HepG2 (cell line): ENCODE results near the gene TOM1L2. TPM values are rescaled to one million over a fixed set of nuclear protein-coding genes. Genes with fewer than 3 reads are reported as not detected.

ENCODE experiments used
- CERS6 ChIP-seq: sonication (generic); formaldehyde crosslinking; IDR thresholded peaks from 2 replicates; pipeline ENCODE4 v1.5.0; 2020; ENCODE audit warnings: missing genetic modification reagents
- HMG20B ChIP-seq: conservative IDR thresholded peaks from 2 replicates; pipeline ENCODE4 v1.6.1; 2016; ENCODE audit warnings: missing genetic modification reagents, missing compliant biosample characterization
- HOMEZ ChIP-seq: IDR thresholded peaks from 2 replicates; pipeline ENCODE4 v1.6.1; 2016; ENCODE audit warnings: low read depth
- KDM2A ChIP-seq: sonication (generic); formaldehyde crosslinking; IDR thresholded peaks from 2 replicates; pipeline ENCODE4 v1.4.0; 2020; ENCODE audit warnings: low read depth, missing genetic modification reagents, borderline replicate concordance
- NFATC3 ChIP-seq: sonication (generic); formaldehyde crosslinking; IDR thresholded peaks from 2 replicates; pipeline ENCODE4 v1.5.1; 2020; ENCODE audit warnings: mild to moderate bottlenecking, missing genetic modification reagents
- NFKB2 ChIP-seq: sonication (generic); formaldehyde crosslinking; IDR thresholded peaks from 2 replicates; pipeline ENCODE4 v1.4.0; 2020; ENCODE audit warnings: missing genetic modification reagents, borderline replicate concordance
- PHB2 ChIP-seq: fragments of 450-650 bp; IDR thresholded peaks from 2 replicates; pipeline ENCODE4 v1.6.1; 2018; ENCODE audit not compliant: partially characterized antibody
- PHF21A ChIP-seq: sonication (generic); formaldehyde crosslinking; IDR thresholded peaks from 2 replicates; pipeline ENCODE4 v1.5.0; 2020; ENCODE audit warnings: mild to moderate bottlenecking, missing genetic modification reagents
- WIZ ChIP-seq: sonication (generic); formaldehyde crosslinking; IDR thresholded peaks from 2 replicates; pipeline ENCODE4 v1.5.1; 2020; ENCODE audit warnings: mild to moderate bottlenecking, missing genetic modification reagents
- ZNF263 ChIP-seq: sonication (generic); formaldehyde crosslinking; IDR thresholded peaks from 2 replicates; pipeline ENCODE4 v1.4.0; 2020; ENCODE audit warnings: missing genetic modification reagents
- ZNF407 ChIP-seq: sonication (generic); formaldehyde crosslinking; IDR thresholded peaks from one replicate; pipeline ENCODE4 v1.5.1; 2020; ENCODE audit warnings: mild to moderate bottlenecking, missing genetic modification reagents; ENCODE audit errors: not compliant biosample characterization
- ZNF704 ChIP-seq: sonication (generic); formaldehyde crosslinking; IDR thresholded peaks from 2 replicates; pipeline ENCODE4 v1.8.1; 2023; ENCODE audit warnings: mild to moderate bottlenecking, inconsistent platforms, moderate library complexity, missing genetic modification reagents, borderline replicate concordance
- ZNF891 ChIP-seq: sonication (generic); formaldehyde crosslinking; IDR thresholded peaks from 2 replicates; pipeline ENCODE4 v1.5.0; 2020; ENCODE audit warnings: mild to moderate bottlenecking, missing genetic modification reagents
- ZSCAN30 ChIP-seq: sonication (generic); formaldehyde crosslinking; IDR thresholded peaks from 2 replicates; pipeline ENCODE4 v1.5.0; 2020; ENCODE audit warnings: mild to moderate bottlenecking, missing genetic modification reagents
- polyA plus RNA-seq, 8 experiments: library from polyadenylated mRNA; depleted of rRNA in 3 of 8; stranded (reverse) in 7 of 8; unstranded in 1 of 8; fragments of >200 nt; fragmentation: Illumina TruSeq in 4 of 8; extraction: Trizol in 4 of 8; gene quantifications; 2 replicates each; pipeline versions ENCODE4 v1.2.1 to v1.2.3, GENCODE V29; 2011 to 2016; ENCODE audit warnings: low read depth in 4 of 8, missing spikeins in 1 of 8, mixed read lengths in 1 of 8; ENCODE audit not compliant: insufficient read depth in 1 of 8
- total RNA-seq, 5 experiments: library from RNA; depleted of rRNA; stranded (reverse); fragments of >200 nt; fragmentation: Illumina TruSeq; extraction: Trizol; gene quantifications; 2 replicates each; pipeline ENCODE4 v1.2.3, GENCODE V29; 2016; ENCODE audit warnings: low read depth in 1 of 5
- TF ChIP-seq, protein P1 (sequence below): sonication (generic); formaldehyde crosslinking; IDR thresholded peaks from 2 replicates; pipeline ENCODE4 v1.4.0; 2020; ENCODE audit warnings: missing genetic modification reagents

Gene TOM1L2
- total and polyA plus RNA-seq, 2 of the 13 experiments (the other 11 are each of a cell fraction or from before 2014, with no cell fraction given), result 4.7 to 7.4 TPM

DNA sequence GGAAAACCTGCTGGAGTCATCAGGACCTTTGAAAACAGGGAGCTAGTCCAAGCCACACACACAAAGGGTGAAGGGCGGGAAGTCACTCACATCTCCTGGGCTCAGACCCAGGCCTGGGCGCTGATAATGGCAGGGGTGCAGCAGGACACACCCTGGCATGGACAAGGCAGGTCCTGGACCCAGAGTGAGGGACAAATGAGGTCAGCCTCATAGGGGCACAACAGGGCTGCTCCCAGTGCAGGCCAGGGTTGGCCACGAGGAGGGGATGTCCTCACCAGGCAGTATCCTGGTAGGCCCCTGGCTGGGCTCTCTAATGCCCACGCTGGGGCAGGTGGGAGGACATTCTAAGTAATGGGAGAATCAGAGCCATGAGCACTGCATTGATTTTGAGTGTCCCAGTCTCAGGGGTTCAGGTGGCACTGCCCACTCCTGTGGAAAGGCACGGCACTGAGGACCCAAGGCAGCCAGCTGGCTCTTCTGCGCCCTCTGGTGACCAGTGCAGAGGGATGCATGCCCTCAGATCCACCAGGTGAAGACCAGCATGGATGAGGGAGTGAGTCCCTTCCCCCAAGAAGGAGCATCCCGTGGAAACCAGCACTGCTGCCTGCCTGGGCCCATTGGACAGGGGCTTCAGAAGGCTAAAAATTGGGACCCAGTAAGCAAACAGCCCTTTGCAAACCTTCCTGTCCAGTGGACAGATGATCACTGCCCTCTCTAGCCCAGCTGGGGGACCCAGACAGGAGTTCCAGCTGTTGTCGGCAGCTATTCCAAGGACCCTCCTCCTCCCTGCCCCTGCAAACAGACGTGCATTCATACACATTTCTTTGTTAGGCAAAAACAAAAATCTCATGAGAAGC lies 112.1 kb downstream of the TOM1L2 start (continued):
- TF ChIP-seq HOMEZ (no peak), ZNF891 (0 out of 2 replicates have a peak, but pooled peaks have one; percentile 52), ZNF263 (CRISPR knock-in tag) (peak; percentile 58), NFKB2 (CRISPR knock-in tag) (no peak), PHB2 (no peak), WIZ (CRISPR knock-in tag) (no peak), CERS6 (CRISPR knock-in tag) (no peak), ZNF704 (no peak), PHF21A (no peak), HMG20B (CRISPR knock-in tag) (no peak), NFATC3 (CRISPR knock-in tag) (no peak), ZSCAN30 (CRISPR knock-in tag) (no peak), ZNF407 (no peak), KDM2A (CRISPR knock-in tag) (peak; percentile 72; the same call in 1 of the 2 replicates)
- TF ChIP-seq, protein P1, sequence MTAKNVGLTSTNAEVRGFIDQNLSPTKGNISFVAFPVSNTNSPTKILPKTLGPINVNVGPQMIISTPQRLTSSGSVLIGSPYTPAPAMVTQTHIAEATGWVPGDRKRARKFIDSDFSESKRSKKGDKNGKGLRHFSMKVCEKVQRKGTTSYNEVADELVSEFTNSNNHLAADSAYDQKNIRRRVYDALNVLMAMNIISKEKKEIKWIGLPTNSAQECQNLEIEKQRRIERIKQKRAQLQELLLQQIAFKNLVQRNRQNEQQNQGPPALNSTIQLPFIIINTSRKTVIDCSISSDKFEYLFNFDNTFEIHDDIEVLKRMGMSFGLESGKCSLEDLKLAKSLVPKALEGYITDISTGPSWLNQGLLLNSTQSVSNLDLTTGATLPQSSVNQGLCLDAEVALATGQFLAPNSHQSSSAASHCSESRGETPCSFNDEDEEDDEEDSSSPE (CRISPR knock-in tag), result no peak
